Measurements from ENCODE around the gene RYR1. TPM values are rescaled to one million over a fixed set of nuclear protein-coding genes. Genes with fewer than 3 reads are reported as not detected.

RYR1 gene
- total and polyA plus RNA-seq, 2 of the 13 experiments (the other 11 are each of a cell fraction or from before 2014, with no cell fraction given), result 0.03 TPM; not detected in 1

DNA sequence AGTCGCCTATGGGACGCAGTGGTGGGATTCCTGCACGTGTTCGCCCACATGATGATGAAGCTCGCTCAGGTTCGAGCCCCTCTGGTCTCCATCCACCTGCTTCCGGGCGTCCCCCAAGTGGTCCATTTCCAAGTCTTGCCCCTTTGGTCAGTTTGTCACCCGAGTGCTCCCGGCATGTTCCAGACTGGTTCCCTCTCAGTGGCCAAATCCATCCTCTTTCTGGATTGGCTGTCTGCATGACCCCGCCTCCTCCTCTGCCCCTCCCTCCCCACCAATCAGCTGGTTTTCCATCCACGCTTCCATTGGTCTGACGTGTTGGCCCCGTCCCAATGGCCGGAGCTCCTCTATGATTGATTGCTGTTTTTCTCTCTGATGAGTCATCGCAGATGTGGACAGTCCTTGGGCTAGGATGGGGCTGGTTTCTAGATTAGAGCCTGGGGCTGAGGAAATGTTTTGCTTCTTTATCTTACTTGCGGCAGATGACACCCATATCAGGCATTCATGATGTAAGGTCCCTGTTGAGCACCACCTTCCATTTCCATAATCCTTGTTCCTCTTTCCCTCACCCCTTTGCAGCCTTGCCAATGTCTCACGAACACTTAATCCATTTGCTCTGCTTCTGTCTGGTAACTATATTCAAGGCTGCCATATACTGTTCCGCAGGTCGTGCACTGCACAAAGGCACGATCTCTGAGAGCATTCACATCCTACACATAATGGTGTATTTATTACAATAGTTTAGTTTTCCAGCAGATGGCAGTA lies 110.5 kb downstream of the RYR1 start (continued):
- TF ChIP-seq, protein P1, sequence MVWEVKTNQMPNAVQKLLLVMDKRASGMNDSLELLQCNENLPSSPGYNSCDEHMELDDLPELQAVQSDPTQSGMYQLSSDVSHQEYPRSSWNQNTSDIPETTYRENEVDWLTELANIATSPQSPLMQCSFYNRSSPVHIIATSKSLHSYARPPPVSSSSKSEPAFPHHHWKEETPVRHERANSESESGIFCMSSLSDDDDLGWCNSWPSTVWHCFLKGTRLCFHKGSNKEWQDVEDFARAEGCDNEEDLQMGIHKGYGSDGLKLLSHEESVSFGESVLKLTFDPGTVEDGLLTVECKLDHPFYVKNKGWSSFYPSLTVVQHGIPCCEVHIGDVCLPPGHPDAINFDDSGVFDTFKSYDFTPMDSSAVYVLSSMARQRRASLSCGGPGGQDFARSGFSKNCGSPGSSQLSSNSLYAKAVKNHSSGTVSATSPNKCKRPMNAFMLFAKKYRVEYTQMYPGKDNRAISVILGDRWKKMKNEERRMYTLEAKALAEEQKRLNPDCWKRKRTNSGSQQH (CRISPR knock-in tag; IDR thresholded peaks at IDR 0.05; ENCODE audit: low read depth), result no peak
- TF ChIP-seq, protein P2, sequence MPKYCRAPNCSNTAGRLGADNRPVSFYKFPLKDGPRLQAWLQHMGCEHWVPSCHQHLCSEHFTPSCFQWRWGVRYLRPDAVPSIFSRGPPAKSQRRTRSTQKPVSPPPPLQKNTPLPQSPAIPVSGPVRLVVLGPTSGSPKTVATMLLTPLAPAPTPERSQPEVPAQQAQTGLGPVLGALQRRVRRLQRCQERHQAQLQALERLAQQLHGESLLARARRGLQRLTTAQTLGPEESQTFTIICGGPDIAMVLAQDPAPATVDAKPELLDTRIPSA (CRISPR knock-in tag; IDR thresholded peaks at IDR 0.05; ENCODE audit: borderline replicate concordance), result no peak
- TF ChIP-seq ZSCAN29 (CRISPR knock-in tag; conservative IDR thresholded peaks at IDR 0.05) (no peak), SPEN (CRISPR knock-in tag; IDR thresholded peaks at IDR 0.05; ENCODE audit: low read depth) (no peak), SAFB2 (CRISPR knock-in tag; IDR thresholded peaks at IDR 0.05; ENCODE audit: borderline replicate concordance, low read depth) (no peak), ZFP36 (IDR thresholded peaks at IDR 0.05; ENCODE audit: borderline replicate concordance, low read depth, low read length, partially characterized antibody) (no peak), NFATC3 (CRISPR knock-in tag; IDR thresholded peaks at IDR 0.05) (no peak), ZNF777 (CRISPR knock-in tag; IDR thresholded peaks at IDR 0.05) (0 out of 2 replicates have a peak, but pooled peaks have one; percentile 17), NFYB (CRISPR knock-in tag; IDR thresholded peaks at IDR 0.05) (peak; percentile 74), FLYWCH1 (CRISPR knock-in tag; IDR thresholded peaks at IDR 0.05) (no peak)
- TF ChIP-seq, protein P3, sequence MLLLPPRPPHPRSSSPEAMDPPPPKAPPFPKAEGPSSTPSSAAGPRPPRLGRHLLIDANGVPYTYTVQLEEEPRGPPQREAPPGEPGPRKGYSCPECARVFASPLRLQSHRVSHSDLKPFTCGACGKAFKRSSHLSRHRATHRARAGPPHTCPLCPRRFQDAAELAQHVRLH (CRISPR knock-in tag; IDR thresholded peaks at IDR 0.05; ENCODE audit: borderline replicate concordance, low read depth), result no peak
- TF ChIP-seq, protein P4, sequence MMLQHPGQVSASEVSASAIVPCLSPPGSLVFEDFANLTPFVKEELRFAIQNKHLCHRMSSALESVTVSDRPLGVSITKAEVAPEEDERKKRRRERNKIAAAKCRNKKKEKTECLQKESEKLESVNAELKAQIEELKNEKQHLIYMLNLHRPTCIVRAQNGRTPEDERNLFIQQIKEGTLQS (CRISPR knock-in tag; IDR thresholded peaks at IDR 0.05), result peak; percentile 72
- TF ChIP-seq, protein P5, sequence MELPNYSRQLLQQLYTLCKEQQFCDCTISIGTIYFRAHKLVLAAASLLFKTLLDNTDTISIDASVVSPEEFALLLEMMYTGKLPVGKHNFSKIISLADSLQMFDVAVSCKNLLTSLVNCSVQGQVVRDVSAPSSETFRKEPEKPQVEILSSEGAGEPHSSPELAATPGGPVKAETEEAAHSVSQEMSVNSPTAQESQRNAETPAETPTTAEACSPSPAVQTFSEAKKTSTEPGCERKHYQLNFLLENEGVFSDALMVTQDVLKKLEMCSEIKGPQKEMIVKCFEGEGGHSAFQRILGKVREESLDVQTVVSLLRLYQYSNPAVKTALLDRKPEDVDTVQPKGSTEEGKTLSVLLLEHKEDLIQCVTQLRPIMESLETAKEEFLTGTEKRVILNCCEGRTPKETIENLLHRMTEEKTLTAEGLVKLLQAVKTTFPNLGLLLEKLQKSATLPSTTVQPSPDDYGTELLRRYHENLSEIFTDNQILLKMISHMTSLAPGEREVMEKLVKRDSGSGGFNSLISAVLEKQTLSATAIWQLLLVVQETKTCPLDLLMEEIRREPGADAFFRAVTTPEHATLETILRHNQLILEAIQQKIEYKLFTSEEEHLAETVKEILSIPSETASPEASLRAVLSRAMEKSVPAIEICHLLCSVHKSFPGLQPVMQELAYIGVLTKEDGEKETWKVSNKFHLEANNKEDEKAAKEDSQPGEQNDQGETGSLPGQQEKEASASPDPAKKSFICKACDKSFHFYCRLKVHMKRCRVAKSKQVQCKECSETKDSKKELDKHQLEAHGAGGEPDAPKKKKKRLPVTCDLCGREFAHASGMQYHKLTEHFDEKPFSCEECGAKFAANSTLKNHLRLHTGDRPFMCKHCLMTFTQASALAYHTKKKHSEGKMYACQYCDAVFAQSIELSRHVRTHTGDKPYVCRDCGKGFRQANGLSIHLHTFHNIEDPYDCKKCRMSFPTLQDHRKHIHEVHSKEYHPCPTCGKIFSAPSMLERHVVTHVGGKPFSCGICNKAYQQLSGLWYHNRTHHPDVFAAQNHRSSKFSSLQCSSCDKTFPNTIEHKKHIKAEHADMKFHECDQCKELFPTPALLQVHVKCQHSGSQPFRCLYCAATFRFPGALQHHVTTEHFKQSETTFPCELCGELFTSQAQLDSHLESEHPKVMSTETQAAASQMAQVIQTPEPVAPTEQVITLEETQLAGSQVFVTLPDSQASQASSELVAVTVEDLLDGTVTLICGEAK (IDR thresholded peaks at IDR 0.05), result no peak
- TF ChIP-seq, protein P5 (CRISPR knock-in tag; IDR thresholded peaks at IDR 0.05), result no peak
- TF ChIP-seq, protein P6, sequence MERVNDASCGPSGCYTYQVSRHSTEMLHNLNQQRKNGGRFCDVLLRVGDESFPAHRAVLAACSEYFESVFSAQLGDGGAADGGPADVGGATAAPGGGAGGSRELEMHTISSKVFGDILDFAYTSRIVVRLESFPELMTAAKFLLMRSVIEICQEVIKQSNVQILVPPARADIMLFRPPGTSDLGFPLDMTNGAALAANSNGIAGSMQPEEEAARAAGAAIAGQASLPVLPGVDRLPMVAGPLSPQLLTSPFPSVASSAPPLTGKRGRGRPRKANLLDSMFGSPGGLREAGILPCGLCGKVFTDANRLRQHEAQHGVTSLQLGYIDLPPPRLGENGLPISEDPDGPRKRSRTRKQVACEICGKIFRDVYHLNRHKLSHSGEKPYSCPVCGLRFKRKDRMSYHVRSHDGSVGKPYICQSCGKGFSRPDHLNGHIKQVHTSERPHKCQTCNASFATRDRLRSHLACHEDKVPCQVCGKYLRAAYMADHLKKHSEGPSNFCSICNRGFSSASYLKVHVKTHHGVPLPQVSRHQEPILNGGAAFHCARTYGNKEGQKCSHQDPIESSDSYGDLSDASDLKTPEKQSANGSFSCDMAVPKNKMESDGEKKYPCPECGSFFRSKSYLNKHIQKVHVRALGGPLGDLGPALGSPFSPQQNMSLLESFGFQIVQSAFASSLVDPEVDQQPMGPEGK (CRISPR knock-in tag; IDR thresholded peaks at IDR 0.05), result no peak
